Pancreas (tissue), 10 donors: Measurements from ENCODE around the gene CBR3. TPM values are rescaled to one million over a fixed set of nuclear protein-coding genes. Genes with fewer than 3 reads are reported as not detected.

Experiments
- ATAC-seq, 4 donors: fragments of 200-7000 bp; cut with Tn5 transposase; one replicate each; pipeline versions ENCODE4 v1.8.0 to v1.9.1; 2020; ENCODE audit warnings: mild to moderate bottlenecking in 4 of 4, moderate library complexity in 4 of 4
- DNase-seq, 6 donors: peaks; one replicate each; pipeline ENCODE4 v3.0.0-alpha.2; 2020
- FAIRE-seq: peaks from 2 replicates; lab custom pipeline; 2012; peaks lifted over from hg19 to GRCh38; lab: Jason Lieb, UNC
- H3K27ac ChIP-seq, 4 donors: fragments of 200-600 bp; sonication (generic); 1 replicate in 3 of 4; 2 replicates in 1 of 4; pipeline versions ENCODE4 v1.5.0 to v1.8.0; 2020
- H3K27me3 ChIP-seq, 4 donors: fragments of 200-600 bp; one replicate each; pipeline ENCODE4 v1.8.0; 2021
- H3K36me3 ChIP-seq, 3 donors: fragments of 200-600 bp; sonication (generic) in 1 of 3; one replicate each; pipeline versions ENCODE4 v1.5.0 to v1.8.0; 2020 to 2021
- H3K4me1 ChIP-seq, 3 donors: fragments of 200-600 bp; one replicate each; pipeline ENCODE4 v1.8.0; 2021
- H3K4me3 ChIP-seq, 4 donors: fragments of 200-600 bp; sonication (generic) in 2 of 4; one replicate each; pipeline versions ENCODE4 v1.5.0 to v1.8.0; 2020 to 2021
- H3K9me3 ChIP-seq, 4 donors: fragments of 200-600 bp; one replicate each; pipeline ENCODE4 v1.8.0; 2021
- CTCF ChIP-seq, 4 donors: fragments of 200-600 bp; sonication (generic) in 3 of 4; IDR thresholded peaks; one replicate each; pipeline versions ENCODE4 v1.5.0 to v1.8.0; 2021; ENCODE audit warnings: antibody characterized with exemption in 4 of 4
- WGBS, 2 donors: extraction: QIAGEN DNeasy Blood & Tissue Kit; methylation state at CpG; one replicate each; pipeline ENCODE4 v1.1.7; 2013; 5-methylcytosine and 5-hydroxymethylcytosine counted together
- intact Hi-C, 3 donors: fragments of 100-400 bp; cut with DNase I; formaldehyde crosslinking; loops; one replicate each; pipeline versions ENCODE4 v1.11.1 to v1.14.2; 2022
- polyA plus RNA-seq, 2 donors: library from polyadenylated mRNA; stranded (reverse); fragments of 200-250 nt; gene quantifications; one replicate each; pipeline ENCODE4 v1.2.3, GENCODE V29; 2013
- total RNA-seq, 6 donors: library from RNA; stranded (reverse); fragmentation: NEBNext Ultra II Directional in 4 of 6; extraction: Animal tissue kit (Norgen Biotek cat#: 25700) in 4 of 6; gene quantifications; one replicate each; pipeline versions ENCODE4 v1.2.1 to v1.2.4, GENCODE V29; 2021 to 2023
- donor health status: healthy with polysubstance abuse.
- donor health status: DM: no; HTN: no; CAD: no; lungs with moderate emphysema.
- donor health status: DM: no; HTN: no; CAD: no.
- donor health status: control.
- donor health status: control.
- donor health status: Bipolar disorder and iron deficiency.
- donor health status: DM: yes; HTN: yes; CAD: no.
- donor health status: DM: no; HTN: no; CAD: no.
- donor health status: DM: no; HTN: no; CAD: no.
- donor health status: DM: yes; HTN: yes; CAD: no.

Gene CBR3
- total and polyA plus RNA-seq, 8 donors: 0.16 to 2.4 (median 1.1) TPM

- no peak for FAIRE-seq
- TF ChIP-seq CTCF (IDR thresholded peaks at IDR 0.05): peak; percentile 81 to 93 (median 86)
- intact Hi-C loops: no loop called here
- Histone ChIP-seq H3K27me3 (no peaks in the 10 kb centered on the region), H3K36me3 (no peaks in the 10 kb centered on the region), H3K9me3 (no peaks in the 10 kb centered on the region), H3K27ac (no peak overlapping the region), H3K4me1 (no peaks in the 10 kb centered on the region), H3K4me3 (no peak overlapping the region)
- 30 to 34% methylated on average over 9 of the region's 9 CpGs for WGBS, 2 donors
- ATAC-seq: peak; percentile 59 to 78 (median 76)
- peak in 2 of 6 donors; percentile 57 to 67 for DNase-seq
Measured at GRCh38 chr21:36125512-36126207, 9.2 kb upstream of the CBR3 start.

GRCh38 chr21:36126208-36126565, 8.7 kb upstream of the CBR3 start:
- DNase-seq (no peak), ATAC-seq (peak in 2 of 4 donors; percentile 8 to 14), FAIRE-seq (no peak)
- intact Hi-C loops: no loop called here
- Histone ChIP-seq H3K36me3 (no peaks in the 10 kb centered on the region), H3K27me3 (no peaks in the 10 kb centered on the region), H3K9me3 (no peaks in the 10 kb centered on the region), H3K4me3 (no peak overlapping the region), H3K27ac (no peak overlapping the region), H3K4me1 (no peaks in the 10 kb centered on the region)
- no peak for TF ChIP-seq CTCF (IDR thresholded peaks at IDR 0.05)

- no peak overlapping the region for H3K27ac ChIP-seq
- intact Hi-C loops: no loop called here
- no peak overlapping the region for H3K4me3 ChIP-seq
- WGBS, 2 donors: 89 to 90% methylated on average over 5 of the region's 5 CpGs
- ATAC-seq: no peak
- H3K27me3 ChIP-seq: no peaks in the 10 kb centered on the region
- FAIRE-seq: no peak
- H3K4me1 ChIP-seq: no peaks in the 10 kb centered on the region
- TF ChIP-seq CTCF (IDR thresholded peaks at IDR 0.05): no peak
- H3K36me3 ChIP-seq: no peaks in the 10 kb centered on the region
- DNase-seq: no peak
- H3K9me3 ChIP-seq: no peaks in the 10 kb centered on the region
Measured at GRCh38 chr21:36126621-36127110, 8.2 kb upstream of the CBR3 start.

GRCh38 chr21:36127250-36127904, 7.5 kb upstream of the CBR3 start:
- no peak for DNase-seq
- Histone ChIP-seq H3K4me1 (no peaks in the 10 kb centered on the region), H3K27ac (no peak overlapping the region), H3K4me3 (no peak overlapping the region), H3K9me3 (no peaks in the 10 kb centered on the region), H3K36me3 (no peaks in the 10 kb centered on the region), H3K27me3 (no peaks in the 10 kb centered on the region)
- intact Hi-C loops: no loop called here
- no peak for ATAC-seq
- no peak for FAIRE-seq
- WGBS, 2 donors: 85 to 91% methylated on average over 9 to 10 of the region's 10 CpGs
- TF ChIP-seq CTCF (IDR thresholded peaks at IDR 0.05): no peak

GRCh38 chr21:36127977-36128376, 6.9 kb upstream of the CBR3 start:
- FAIRE-seq: no peak
- DNase-seq: no peak
- no peak for ATAC-seq
- Histone ChIP-seq H3K9me3 (no peaks in the 10 kb centered on the region), H3K36me3 (no peaks in the 10 kb centered on the region), H3K4me3 (no peak overlapping the region), H3K27ac (no peak overlapping the region), H3K27me3 (no peaks in the 10 kb centered on the region), H3K4me1 (no peaks in the 10 kb centered on the region)
- TF ChIP-seq CTCF (IDR thresholded peaks at IDR 0.05): no peak
- intact Hi-C loops: no loop called here
- WGBS, 2 donors: 71 to 86% methylated on average over 5 of the region's 5 CpGs
